Measurements from ENCODE around the gene KLHL26. TPM values are rescaled to one million over a fixed set of nuclear protein-coding genes. Genes with fewer than 3 reads are reported as not detected.

The KLHL26 gene
- total and polyA plus RNA-seq, 2 of the 4 experiments (the other 2 are of a cell fraction), result 2.2 to 4.7 TPM

GRCh38 chr19:18620311-18620710 is 16.5 kb upstream of the KLHL26 start:
- Histone ChIP-seq H2AFZ (replicated peaks; ENCODE audit: low read length, poor library complexity) (no peak overlapping the region), H3K27ac (ENCODE audit: insufficient read depth, low read length) (no peak overlapping the region), H3K79me1 (ENCODE audit: low read depth in 1 of 2, low read length in 2 of 2) (no peaks in the 10 kb centered on the region), H3K4me1 (ENCODE audit: control insufficient read depth, insufficient read depth, low read length) (no peaks in the 10 kb centered on the region), H4K20me1 (ENCODE audit: insufficient read depth, low read length) (no peaks in the 10 kb centered on the region), H3K56ac (ENCODE audit: extremely low read depth, insufficient read depth, low read length) (no peak overlapping the region), H3K23ac (ENCODE audit: low read depth, low read length) (no peak overlapping the region), H3K27me3 (ENCODE audit: control insufficient read depth, insufficient read depth, low read length) (peaks cover 9% of the 10 kb centered on the region), H2BK15ac (ENCODE audit: low read depth, low read length) (no peak overlapping the region), H3K9me1 (ENCODE audit: insufficient read depth, low read length) (no peaks in the 10 kb centered on the region), H4K91ac (ENCODE audit: insufficient read depth, low read depth, low read length) (no peak overlapping the region), H3K9ac (ENCODE audit: low read depth, low read length) (no peak overlapping the region), H2BK5ac (ENCODE audit: low read depth, low read length, poor library complexity, severe bottlenecking) (no peak overlapping the region), H3K9me3 (ENCODE audit: control insufficient read depth, insufficient read depth, low read length) (peaks cover 4% of the 10 kb centered on the region; the same call in 1 of the 2 replicates), H2AK5ac (ENCODE audit: low read depth, low read length) (no peak overlapping the region), H4K5ac (ENCODE audit: low read depth, low read length) (no peak overlapping the region), H3K4me3 (ENCODE audit: insufficient read depth, low read depth, low read length) (no peak overlapping the region), H3K18ac (ENCODE audit: low read depth, low read length) (no peak overlapping the region), H4K8ac (ENCODE audit: low read depth in 2 of 2, low read length in 2 of 2) (no peak overlapping the region), H3K14ac (replicated peaks; ENCODE audit: low read depth, low read length) (no peak overlapping the region), H3K36me3 (ENCODE audit: control insufficient read depth, insufficient read depth, low read length) (no peaks in the 10 kb centered on the region), H3K4ac (ENCODE audit: low read depth, low read length) (no peak overlapping the region), H2BK120ac (ENCODE audit: low read depth, low read length) (no peak overlapping the region), H2AK9ac (replicated peaks; ENCODE audit: low read depth, low read length, poor library complexity) (no peak overlapping the region), H3K4me2 (ENCODE audit: low read depth, low read length) (no peak overlapping the region), H2BK20ac (ENCODE audit: low read depth, low read length) (no peak overlapping the region)
- ATAC-seq (ENCODE audit: low read depth), result no peak
- no TSS peak for BruUV-seq (replicated peaks)
- dilution Hi-C loops (cut with HindIII; ENCODE audit: low sequenced_read_pairs, unreplicated experiment), result no loop called here
- ChIA-PET CTCF (interaction anchor here (0.6 kb wide), 1 partner anchor 525 kb away, joined by 3 read pairs; no protein-coding TSS in a partner anchor), POLR2A (ENCODE audit: unreplicated experiment) (no interaction called here)
- in situ Hi-C loops (cut with MboI; ENCODE audit: low sequenced_read_pairs), result no loop called here
- no peak for DNase-seq
- 67% methylated on average over 5 of the region's 10 CpGs; no CpG with 5 or more reads in 1 of the 2 experiments for WGBS, 2 experiments (ENCODE audit: extremely low coverage in 2 of 2, insufficient read length in 1 of 2)
- no peak for TF ChIP-seq RFX5 (IDR thresholded peaks at IDR 0.05; ENCODE audit: low read depth, low read length)
- intact Hi-C loops (cut with micrococcal nuclease), result no loop called here

Data from IMR-90 (cell line).